ENCODE results near the gene PANK4.

DNA sequence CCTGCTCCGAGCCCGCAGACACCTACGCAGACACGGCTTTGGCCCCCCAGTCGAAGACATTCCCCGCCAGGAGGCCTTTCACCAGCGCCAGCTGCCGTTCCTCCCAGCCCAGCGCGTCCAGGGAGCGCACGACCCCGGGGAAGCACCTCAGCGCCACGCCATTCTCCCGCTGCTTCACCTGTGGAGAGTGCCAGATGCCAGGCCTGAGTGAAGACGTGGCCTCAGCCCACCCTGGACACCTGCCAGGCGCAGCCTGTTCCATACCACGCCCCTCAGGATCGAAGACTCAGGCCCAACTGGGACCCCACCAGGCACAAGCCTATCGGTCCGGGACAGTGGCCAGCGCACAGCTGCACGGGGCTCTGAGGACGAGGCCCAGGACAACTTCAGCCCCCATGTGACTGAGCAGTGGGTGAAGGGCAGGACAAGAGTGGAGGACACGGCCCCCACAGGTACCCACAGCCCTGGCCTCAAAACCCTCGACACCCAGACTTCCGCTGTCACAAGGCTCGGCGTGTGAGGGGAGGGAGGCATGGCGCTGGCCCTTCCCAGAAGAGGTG is 13.5 kb downstream of the PANK4 start:
- TF ChIP-seq, protein P1, sequence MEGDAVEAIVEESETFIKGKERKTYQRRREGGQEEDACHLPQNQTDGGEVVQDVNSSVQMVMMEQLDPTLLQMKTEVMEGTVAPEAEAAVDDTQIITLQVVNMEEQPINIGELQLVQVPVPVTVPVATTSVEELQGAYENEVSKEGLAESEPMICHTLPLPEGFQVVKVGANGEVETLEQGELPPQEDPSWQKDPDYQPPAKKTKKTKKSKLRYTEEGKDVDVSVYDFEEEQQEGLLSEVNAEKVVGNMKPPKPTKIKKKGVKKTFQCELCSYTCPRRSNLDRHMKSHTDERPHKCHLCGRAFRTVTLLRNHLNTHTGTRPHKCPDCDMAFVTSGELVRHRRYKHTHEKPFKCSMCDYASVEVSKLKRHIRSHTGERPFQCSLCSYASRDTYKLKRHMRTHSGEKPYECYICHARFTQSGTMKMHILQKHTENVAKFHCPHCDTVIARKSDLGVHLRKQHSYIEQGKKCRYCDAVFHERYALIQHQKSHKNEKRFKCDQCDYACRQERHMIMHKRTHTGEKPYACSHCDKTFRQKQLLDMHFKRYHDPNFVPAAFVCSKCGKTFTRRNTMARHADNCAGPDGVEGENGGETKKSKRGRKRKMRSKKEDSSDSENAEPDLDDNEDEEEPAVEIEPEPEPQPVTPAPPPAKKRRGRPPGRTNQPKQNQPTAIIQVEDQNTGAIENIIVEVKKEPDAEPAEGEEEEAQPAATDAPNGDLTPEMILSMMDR (IDR thresholded peaks at IDR 0.05): no peak
- no peak for TF ChIP-seq POLR2A (IDR thresholded peaks at IDR 0.05)

All from thyroid gland (tissue), 4 donors.